AG10803 (cell line): Measurements from ENCODE around the gene STK38.
A peak's percentile ranks its signal among the peaks of the same experiment; 100 is the strongest.

Experiments used
- DNase-seq: peaks from one replicate; pipeline ENCODE4 v3.0.0; 2010; ENCODE audit warnings: low read depth
- H3K4me3 ChIP-seq: 2 replicates; pipeline ENCODE4 v1.5.1; 2011; ENCODE audit warnings: mild to moderate bottlenecking, low read length, control low read depth
- TF ChIP-seq, protein P1 (sequence below): conservative IDR thresholded peaks from 2 replicates; pipeline ENCODE4 v1.5.1; 2011; ENCODE audit warnings: mild to moderate bottlenecking, low read length, control low read depth, inconsistent platforms

STK38 gene

DNA sequence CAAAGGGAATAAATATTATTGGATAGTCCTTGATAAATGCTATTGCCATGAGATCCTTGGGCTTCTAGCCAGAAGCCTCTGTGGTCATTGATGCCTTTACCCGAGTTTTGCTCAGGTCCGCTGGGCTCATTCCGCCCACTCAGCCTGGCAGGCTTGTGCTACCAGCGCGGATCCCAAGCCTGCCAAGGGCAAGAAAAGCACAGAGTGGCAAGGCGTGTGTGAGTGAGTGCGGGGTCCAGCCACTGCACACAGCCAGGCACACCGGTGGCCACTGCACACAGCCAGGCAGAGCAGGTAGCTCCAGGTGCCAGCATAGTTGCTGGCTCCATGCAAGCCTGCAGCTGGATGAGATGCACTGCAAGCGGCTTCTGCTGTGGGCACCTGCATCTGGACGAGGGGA lies 38.7 kb downstream of the STK38 start:
- no peak overlapping the region for H3K4me3 ChIP-seq
- DNase-seq: no peak
- TF ChIP-seq, protein P1, sequence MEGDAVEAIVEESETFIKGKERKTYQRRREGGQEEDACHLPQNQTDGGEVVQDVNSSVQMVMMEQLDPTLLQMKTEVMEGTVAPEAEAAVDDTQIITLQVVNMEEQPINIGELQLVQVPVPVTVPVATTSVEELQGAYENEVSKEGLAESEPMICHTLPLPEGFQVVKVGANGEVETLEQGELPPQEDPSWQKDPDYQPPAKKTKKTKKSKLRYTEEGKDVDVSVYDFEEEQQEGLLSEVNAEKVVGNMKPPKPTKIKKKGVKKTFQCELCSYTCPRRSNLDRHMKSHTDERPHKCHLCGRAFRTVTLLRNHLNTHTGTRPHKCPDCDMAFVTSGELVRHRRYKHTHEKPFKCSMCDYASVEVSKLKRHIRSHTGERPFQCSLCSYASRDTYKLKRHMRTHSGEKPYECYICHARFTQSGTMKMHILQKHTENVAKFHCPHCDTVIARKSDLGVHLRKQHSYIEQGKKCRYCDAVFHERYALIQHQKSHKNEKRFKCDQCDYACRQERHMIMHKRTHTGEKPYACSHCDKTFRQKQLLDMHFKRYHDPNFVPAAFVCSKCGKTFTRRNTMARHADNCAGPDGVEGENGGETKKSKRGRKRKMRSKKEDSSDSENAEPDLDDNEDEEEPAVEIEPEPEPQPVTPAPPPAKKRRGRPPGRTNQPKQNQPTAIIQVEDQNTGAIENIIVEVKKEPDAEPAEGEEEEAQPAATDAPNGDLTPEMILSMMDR: no peak

GRCh38 chr6:36506611-36507010 lies 40.7 kb downstream of the STK38 start:
- H3K4me3 ChIP-seq: no peak overlapping the region
- no peak for DNase-seq
- TF ChIP-seq, protein P1: no peak

DNA sequence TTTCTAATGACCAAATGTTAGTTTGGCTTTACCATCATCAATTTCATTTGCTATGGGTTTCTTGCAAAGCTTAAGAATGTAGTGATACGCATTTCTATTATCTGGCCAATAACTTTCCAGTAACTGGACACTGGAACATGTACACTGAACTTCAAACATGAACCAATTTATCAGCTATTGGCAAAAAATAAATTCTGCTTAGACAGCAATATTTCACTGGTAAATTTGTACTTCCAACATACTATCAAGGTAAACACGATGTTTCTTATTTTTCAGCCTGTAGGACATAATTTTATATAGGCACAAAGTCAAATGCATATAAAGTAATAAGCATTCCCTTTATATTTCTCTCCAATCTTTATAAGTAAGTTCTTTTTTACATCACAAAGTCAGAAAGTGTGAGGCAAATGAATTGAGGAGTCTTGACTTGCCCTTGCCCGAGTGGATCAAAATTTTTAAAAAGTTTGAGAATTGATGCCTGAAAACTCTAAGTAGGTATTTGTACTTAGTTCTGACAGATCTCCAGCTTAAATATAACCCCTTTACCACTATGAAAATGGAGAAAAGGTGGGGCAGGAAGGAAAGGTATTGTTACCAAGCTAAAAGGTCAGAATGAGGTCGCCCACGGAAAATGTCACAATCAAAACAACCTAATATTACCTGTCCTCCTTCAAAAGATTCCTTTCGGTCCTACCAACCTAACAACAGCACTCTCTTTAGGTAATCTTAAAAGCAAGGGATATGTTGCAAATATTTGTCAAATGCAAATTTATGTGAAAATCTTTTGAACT lies 41.3 kb downstream of the STK38 start:
- no peak overlapping the region for H3K4me3 ChIP-seq
- TF ChIP-seq, protein P1: no peak
- DNase-seq: no peak

DNA sequence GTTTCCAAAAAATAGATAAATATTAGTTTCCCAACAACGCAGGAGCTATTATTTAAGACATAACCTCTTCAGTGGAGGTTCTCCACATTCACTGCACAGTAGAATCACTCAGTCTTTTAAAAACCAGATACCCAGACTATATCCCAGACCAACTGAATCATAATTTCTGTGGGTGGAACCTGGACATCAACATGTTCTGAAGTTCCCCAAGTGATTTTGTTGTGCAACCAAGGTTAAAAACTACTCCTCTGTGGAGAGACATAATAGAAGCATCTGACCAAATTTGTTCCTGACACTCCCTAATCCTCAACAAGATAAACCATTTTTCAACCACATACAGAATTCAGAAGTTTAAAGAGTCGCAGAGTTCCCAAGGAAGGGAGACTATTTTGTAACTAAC lies 42.3 kb downstream of the STK38 start:
- TF ChIP-seq, protein P1: no peak
- no peak overlapping the region for H3K4me3 ChIP-seq
- DNase-seq: peak; percentile 16

- no peak overlapping the region for H3K4me3 ChIP-seq
- DNase-seq: no peak
- TF ChIP-seq, protein P1: no peak
Measured at GRCh38 chr6:36504181-36504580, 43.1 kb downstream of the STK38 start.

- TF ChIP-seq, protein P1: no peak
- no peak for DNase-seq
- H3K4me3 ChIP-seq: no peak overlapping the region
Measured at GRCh38 chr6:36501686-36502085, 45.6 kb downstream of the STK38 start.

GRCh38 chr6:36499918-36500317 lies 47.4 kb downstream of the STK38 start:
- DNase-seq: no peak
- TF ChIP-seq, protein P1: no peak
- no peak overlapping the region for H3K4me3 ChIP-seq
